DOHH2 (cell line): ENCODE measurements around the gene MAL.

Experiments used
- H3F3A ChIP-seq: fragments of 200-600 bp; sonication (generic), shearing (Covaris generic); 2 replicates; pipeline ENCODE4 v1.6.0; 2016; ENCODE audit warnings: antibody characterized with exemption, mild to moderate bottlenecking; ENCODE audit not compliant: control insufficient read depth, insufficient read depth
- H3K27ac ChIP-seq: fragments of 200-600 bp; sonication (generic); 2 replicates; pipeline ENCODE4 v1.5.1; 2014; ENCODE audit warnings: low read depth, mild to moderate bottlenecking, low read length, moderate library complexity
- H3K27me3 ChIP-seq: fragments of 200-600 bp; sonication (generic); 2 replicates; pipeline ENCODE4 v1.6.1; 2014; ENCODE audit warnings: mild to moderate bottlenecking, low read length, mixed read lengths; ENCODE audit not compliant: control insufficient read depth
- H3K36me3 ChIP-seq: fragments of 200-600 bp; sonication (generic); 2 replicates; pipeline ENCODE4 v1.6.1; 2014; ENCODE audit warnings: mild to moderate bottlenecking, low read length, moderate library complexity, mixed read lengths; ENCODE audit not compliant: control insufficient read depth
- H3K4me1 ChIP-seq: fragments of 200-600 bp; sonication (generic); 2 replicates; pipeline ENCODE4 v1.6.1; 2014; ENCODE audit warnings: mild to moderate bottlenecking, low read length, mixed read lengths; ENCODE audit not compliant: control insufficient read depth
- H3K4me2 ChIP-seq: fragments of 200-600 bp; sonication (generic); 2 replicates; pipeline ENCODE4 v1.6.0; 2014; ENCODE audit warnings: mild to moderate bottlenecking, low read length, moderate library complexity
- H3K4me3 ChIP-seq: fragments of 200-600 bp; sonication (generic); 2 replicates; pipeline ENCODE4 v1.5.1; 2014; ENCODE audit warnings: mild to moderate bottlenecking, low read length, mixed read lengths
- H3K79me2 ChIP-seq: fragments of 200-600 bp; sonication (generic); 2 replicates; pipeline ENCODE4 v1.6.1; 2014; ENCODE audit warnings: mild to moderate bottlenecking, low read length, mixed read lengths; ENCODE audit not compliant: control insufficient read depth
- H3K9me2 ChIP-seq: fragments of 200-600 bp; sonication (generic); replicated peaks from 2 replicates; pipeline ENCODE4 v1.6.1; 2014; ENCODE audit warnings: mild to moderate bottlenecking, low read length, mixed read lengths; ENCODE audit not compliant: control insufficient read depth
- H3K9me3 ChIP-seq: fragments of 200-600 bp; sonication (generic); 2 replicates; pipeline ENCODE4 v1.6.1; 2014; ENCODE audit warnings: antibody characterized with exemption, low read length, mixed read lengths; ENCODE audit not compliant: control insufficient read depth, insufficient read depth
- H4K20me1 ChIP-seq: fragments of 200-600 bp; sonication (generic); 2 replicates; pipeline ENCODE4 v1.6.0; 2014; ENCODE audit warnings: low read depth, mild to moderate bottlenecking, antibody characterized with exemption, low read length, moderate library complexity; ENCODE audit not compliant: control insufficient read depth, insufficient read depth
- EZH2phosphoT487 ChIP-seq: fragments of 200-600 bp; sonication (generic); IDR thresholded peaks from 2 replicates; pipeline ENCODE4 v1.6.1; 2017; ENCODE audit warnings: borderline replicate concordance, mild to moderate bottlenecking, antibody characterized with exemption, low read length, moderate library complexity, mixed read lengths
- TF ChIP-seq, protein P1 (sequence below): fragments of 200-600 bp; sonication (generic); IDR thresholded peaks from one replicate; pipeline ENCODE4 v1.5.1; 2014; ENCODE audit warnings: antibody characterized with exemption, mild to moderate bottlenecking, low read depth, low read length; ENCODE audit not compliant: poor library complexity, severe bottlenecking

The MAL gene

DNA sequence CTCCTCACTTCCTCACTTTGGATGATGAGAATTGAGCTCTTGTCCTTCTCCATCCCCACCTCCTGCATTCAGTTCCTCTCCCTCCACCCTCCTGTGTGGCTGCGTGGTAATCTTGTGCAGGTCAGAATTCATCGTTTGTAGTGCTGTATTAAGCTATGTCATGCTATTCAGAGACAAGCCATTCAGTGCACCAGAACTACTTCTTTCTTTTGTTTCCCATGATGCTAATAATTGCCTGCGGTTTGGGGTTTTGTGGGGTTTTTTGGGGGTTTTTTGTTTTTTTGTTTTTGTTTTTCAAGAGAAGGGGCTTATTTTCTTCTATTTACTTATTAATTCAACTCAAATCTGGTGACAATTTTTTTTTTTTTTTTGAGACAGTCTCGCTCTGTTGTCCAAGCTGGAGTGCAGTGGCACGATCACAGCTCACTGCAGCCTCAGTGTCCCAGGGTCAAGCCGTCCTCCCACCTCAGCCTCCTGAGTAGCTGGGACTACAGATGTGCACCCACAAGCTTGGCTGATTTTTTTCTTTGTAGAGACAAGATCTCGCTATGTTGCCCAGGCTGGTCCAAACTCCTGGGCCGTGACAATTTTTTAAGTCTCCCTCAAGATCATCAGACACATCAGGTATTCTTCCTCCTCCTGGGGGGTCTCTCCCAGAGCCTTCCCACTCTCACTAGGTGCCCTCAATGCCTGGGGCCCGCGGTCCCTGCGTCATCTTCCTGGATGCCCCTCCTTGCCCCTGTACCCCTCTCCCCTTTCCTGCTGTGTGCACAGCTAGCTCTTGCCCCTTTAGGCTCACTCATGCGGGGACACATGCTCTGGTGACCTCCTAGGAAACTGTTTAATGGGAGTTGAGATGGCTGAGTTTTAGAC lies 37.8 kb downstream of the MAL start:
- Histone ChIP-seq H3K27ac (no peak overlapping the region), H3K36me3 (no peaks in the 10 kb centered on the region), H4K20me1 (no peaks in the 10 kb centered on the region), H3K9me2 (no peaks in the 10 kb centered on the region), H3F3A (no peaks in the 10 kb centered on the region), H3K27me3 (no peaks in the 10 kb centered on the region), H3K9me3 (no peaks in the 10 kb centered on the region), H3K4me3 (no peak overlapping the region), H3K4me1 (0 out of 2 replicates have a peak, but pooled peaks cover 6% of the 10 kb centered on the region), H3K4me2 (no peak overlapping the region), H3K79me2 (no peaks in the 10 kb centered on the region)
- no peak for TF ChIP-seq EZH2phosphoT487
- TF ChIP-seq, protein P1, sequence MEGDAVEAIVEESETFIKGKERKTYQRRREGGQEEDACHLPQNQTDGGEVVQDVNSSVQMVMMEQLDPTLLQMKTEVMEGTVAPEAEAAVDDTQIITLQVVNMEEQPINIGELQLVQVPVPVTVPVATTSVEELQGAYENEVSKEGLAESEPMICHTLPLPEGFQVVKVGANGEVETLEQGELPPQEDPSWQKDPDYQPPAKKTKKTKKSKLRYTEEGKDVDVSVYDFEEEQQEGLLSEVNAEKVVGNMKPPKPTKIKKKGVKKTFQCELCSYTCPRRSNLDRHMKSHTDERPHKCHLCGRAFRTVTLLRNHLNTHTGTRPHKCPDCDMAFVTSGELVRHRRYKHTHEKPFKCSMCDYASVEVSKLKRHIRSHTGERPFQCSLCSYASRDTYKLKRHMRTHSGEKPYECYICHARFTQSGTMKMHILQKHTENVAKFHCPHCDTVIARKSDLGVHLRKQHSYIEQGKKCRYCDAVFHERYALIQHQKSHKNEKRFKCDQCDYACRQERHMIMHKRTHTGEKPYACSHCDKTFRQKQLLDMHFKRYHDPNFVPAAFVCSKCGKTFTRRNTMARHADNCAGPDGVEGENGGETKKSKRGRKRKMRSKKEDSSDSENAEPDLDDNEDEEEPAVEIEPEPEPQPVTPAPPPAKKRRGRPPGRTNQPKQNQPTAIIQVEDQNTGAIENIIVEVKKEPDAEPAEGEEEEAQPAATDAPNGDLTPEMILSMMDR = no peak

- Histone ChIP-seq H3K4me3 (no peak overlapping the region), H3K27ac (no peak overlapping the region), H3K4me1 (0 out of 2 replicates have a peak, but pooled peaks cover 6% of the 10 kb centered on the region), H3F3A (no peaks in the 10 kb centered on the region), H3K79me2 (no peaks in the 10 kb centered on the region), H3K4me2 (no peak overlapping the region), H3K9me2 (no peaks in the 10 kb centered on the region), H4K20me1 (no peaks in the 10 kb centered on the region), H3K36me3 (no peaks in the 10 kb centered on the region), H3K9me3 (no peaks in the 10 kb centered on the region), H3K27me3 (0 out of 2 replicates have a peak, but pooled peaks cover 4% of the 10 kb centered on the region)
- TF ChIP-seq EZH2phosphoT487 = no peak
- TF ChIP-seq, protein P1 = no peak
These were observed 42.7 kb downstream of the MAL start for GRCh38 chr2:95068256-95068655.

GRCh38 chr2:95069465-95069864 lies 44.0 kb downstream of the MAL start:
- no peak overlapping the region for H3K4me2 ChIP-seq
- H4K20me1 ChIP-seq = no peaks in the 10 kb centered on the region
- H3K9me2 ChIP-seq = no peaks in the 10 kb centered on the region
- H3K36me3 ChIP-seq = no peaks in the 10 kb centered on the region
- H3K9me3 ChIP-seq = no peaks in the 10 kb centered on the region
- H3K79me2 ChIP-seq = no peaks in the 10 kb centered on the region
- H3K27ac ChIP-seq = no peak overlapping the region
- H3K4me1 ChIP-seq = no peaks in the 10 kb centered on the region
- TF ChIP-seq EZH2phosphoT487 = no peak
- TF ChIP-seq, protein P1 = no peak
- H3K4me3 ChIP-seq = no peak overlapping the region
- H3K27me3 ChIP-seq = peaks cover 10% of the 10 kb centered on the region; the same call in 1 of the 2 replicates
- H3F3A ChIP-seq = no peaks in the 10 kb centered on the region
